ENCODE data around the gene GTF3C5. TPM values are rescaled to one million over a fixed set of nuclear protein-coding genes. Genes with fewer than 3 reads are reported as not detected.
A peak's percentile ranks its signal among the peaks of the same experiment; 100 is the strongest.
"Not testable (repeated sequence)": the region's sequence is repeated elsewhere in the genome, so short reads cannot be mapped to it uniquely, and the experiment has no call there.

The GTF3C5 gene
- total and polyA plus RNA-seq, 7 experiments from 2014 or later: 39.9 to 77.9 (median 48.8) TPM

DNA sequence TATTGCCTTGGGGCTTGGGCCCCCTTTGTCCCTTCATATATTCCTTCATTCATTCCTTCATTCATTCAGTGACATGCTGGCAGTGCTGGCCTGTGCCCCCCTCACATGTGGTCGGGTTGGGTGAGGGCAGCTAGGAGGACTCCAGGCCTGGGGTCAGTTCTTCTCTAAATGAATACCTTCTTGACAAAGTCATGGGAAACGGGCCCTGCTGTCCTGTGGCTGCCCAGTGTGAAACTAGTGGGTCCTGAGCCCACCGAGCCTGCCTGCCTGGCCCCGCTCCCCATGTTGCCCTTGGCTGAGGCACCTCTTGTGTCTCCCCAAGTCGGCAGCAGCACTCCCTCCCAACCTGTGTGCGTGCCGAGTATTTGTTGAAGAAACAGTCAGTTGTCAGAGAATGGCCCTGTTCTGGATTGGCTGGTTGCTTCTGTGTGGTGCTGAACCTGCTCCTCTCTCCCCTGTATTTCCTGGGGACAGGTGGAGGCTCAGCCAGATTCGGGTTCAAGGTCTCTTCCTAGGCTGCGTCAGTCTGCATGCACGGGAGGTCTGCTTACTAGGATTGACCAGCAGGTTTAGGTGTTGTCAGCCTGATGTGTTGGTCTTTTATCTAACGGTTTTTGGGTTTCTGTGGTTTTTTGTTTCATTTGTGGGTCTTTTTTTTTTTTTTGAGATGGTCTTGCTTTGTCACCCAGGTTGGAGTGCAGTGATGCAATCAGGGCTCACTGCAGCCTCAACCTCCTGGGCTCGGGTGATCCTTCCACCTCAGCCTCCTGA, 27.9 kb downstream of the GTF3C5 start:
- Mint-ChIP-seq H3K9me3 (no peaks in the 10 kb centered on the region), H3K4me3 (peak overlapping the region; percentile 7 to 81 (median 59)), H3K27me3 (no peaks in the 10 kb centered on the region), H3K27ac (peak overlapping the region; percentile 68 to 91 (median 87)), H3K36me3 (peaks cover 0 to 16% (median 8%) of the 10 kb centered on the region in 5 donors), H3K4me1 (peaks cover 25 to 70% (median 48%) of the 10 kb centered on the region in 7 donors)
- Histone ChIP-seq H3K4me1 (ENCODE audit: control insufficient read depth in 2 of 2, insufficient read depth in 2 of 2, low read length in 2 of 2) (peaks cover 5 to 49% of the 10 kb centered on the region in 2 donors), H3K36me3 (ENCODE audit: control insufficient read depth in 2 of 3, insufficient read depth in 3 of 3, low read length in 3 of 3) (peaks cover 0 to 25% (median 6%) of the 10 kb centered on the region in 3 experiments), H3K4me3 (ENCODE audit: low read length) (no peak overlapping the region), H3K27me3 (ENCODE audit: control insufficient read depth in 2 of 2, insufficient read depth in 2 of 2, low read length in 2 of 2) (no peaks in the 10 kb centered on the region), H3K9me3 (ENCODE audit: control insufficient read depth in 2 of 3, low read length in 3 of 3) (no peaks in the 10 kb centered on the region), H3K27ac (ENCODE audit: low read depth, low read length) (peak overlapping the region; percentile 39)
- ATAC-seq (no peak), DNase-seq (peak in 3 of 9 donors; percentile 8 to 12 (median 9))
- ChIA-PET CTCF (interaction anchor here (0.5 kb wide), 1 partner anchor 1075 kb away, joined by 3 read pairs; no protein-coding TSS in a partner anchor), POLR2A (interaction anchor here (0.5 kb wide), 1 partner anchor 389 kb away, joined by 3 read pairs; the partner anchor contains the start of gene DDX31)
- intact Hi-C loops (cut with micrococcal nuclease): no loop called here

DNA sequence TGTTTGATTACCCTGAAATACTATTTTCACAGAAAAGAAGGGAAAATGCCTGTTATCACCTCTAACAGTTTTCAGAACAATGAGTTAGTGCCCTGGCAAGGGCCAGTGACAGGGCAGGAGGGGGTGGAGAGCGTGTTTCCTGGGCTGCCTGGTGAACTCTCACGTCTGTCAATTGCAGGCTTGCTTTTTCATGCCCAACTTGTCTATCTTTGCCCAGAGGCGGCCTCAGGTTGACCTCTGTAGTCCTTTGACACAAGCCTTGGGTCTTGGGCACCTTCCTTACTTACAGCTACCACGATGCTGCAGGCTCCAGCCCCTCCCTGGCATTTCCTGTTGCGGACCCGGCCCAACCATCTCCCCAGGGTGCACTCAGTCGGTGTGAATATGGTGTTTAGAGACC, 28.8 kb downstream of the GTF3C5 start:
- ChIA-PET CTCF (interaction anchor here (0.7 kb wide), 1 partner anchor 30 kb away, joined by 3 read pairs; no protein-coding TSS in a partner anchor), POLR2A (interaction anchor here (1.0 to 1.6 kb wide), 2 partner anchors 29 to 66 kb away, joined by 4 to 5 read pairs; partner anchors contain the start of gene GTF3C5)
- no peaks in the 10 kb centered on the region for H3K9me3 ChIP-seq (ENCODE audit: control insufficient read depth in 2 of 3, low read length in 3 of 3)
- peak overlapping the region; percentile 3 for H3K27ac ChIP-seq (ENCODE audit: low read depth, low read length)
- Mint-ChIP-seq H3K4me1 (peaks cover 25 to 70% (median 48%) of the 10 kb centered on the region in 7 donors), H3K9me3 (no peaks in the 10 kb centered on the region), H3K27me3 (no peaks in the 10 kb centered on the region), H3K36me3 (peaks cover 0 to 13% (median 3%) of the 10 kb centered on the region in 5 donors), H3K27ac (peak overlapping the region; percentile 36 to 91 (median 84)), H3K4me3 (peak overlapping the region; percentile 44 to 76 (median 67))
- DNase-seq (peak in 1 of 9 donors; percentile 14), ATAC-seq (no peak)
- no peak overlapping the region for H3K4me3 ChIP-seq (ENCODE audit: low read length)
- peaks cover 5 to 49% of the 10 kb centered on the region in 2 donors for H3K4me1 ChIP-seq (ENCODE audit: control insufficient read depth in 2 of 2, insufficient read depth in 2 of 2, low read length in 2 of 2)
- H3K27me3 ChIP-seq (ENCODE audit: control insufficient read depth in 2 of 2, insufficient read depth in 2 of 2, low read length in 2 of 2): no peaks in the 10 kb centered on the region
- intact Hi-C loops (cut with micrococcal nuclease): no loop called here
- H3K36me3 ChIP-seq (ENCODE audit: control insufficient read depth in 2 of 3, insufficient read depth in 3 of 3, low read length in 3 of 3): peaks cover 0 to 17% (median 6%) of the 10 kb centered on the region in 3 experiments

- intact Hi-C loops (cut with micrococcal nuclease): no loop called here
- Histone ChIP-seq H3K9me3 (ENCODE audit: control insufficient read depth in 2 of 3, low read length in 3 of 3) (no peaks in the 10 kb centered on the region), H3K36me3 (ENCODE audit: control insufficient read depth in 2 of 3, insufficient read depth in 3 of 3, low read length in 3 of 3) (peaks cover 0 to 9% (median 6%) of the 10 kb centered on the region in 3 experiments), H3K27me3 (ENCODE audit: control insufficient read depth in 2 of 2, insufficient read depth in 2 of 2, low read length in 2 of 2) (no peaks in the 10 kb centered on the region), H3K4me1 (ENCODE audit: control insufficient read depth in 2 of 2, insufficient read depth in 2 of 2, low read length in 2 of 2) (peaks cover 5 to 49% of the 10 kb centered on the region in 2 donors), H3K27ac (ENCODE audit: low read depth, low read length) (no peak overlapping the region), H3K4me3 (ENCODE audit: low read length) (no peak overlapping the region)
- Mint-ChIP-seq H3K27ac (peak overlapping the region; percentile 2 to 90 (median 75)), H3K9me3 (no peaks in the 10 kb centered on the region), H3K36me3 (peaks cover 0 to 11% (median 0%) of the 10 kb centered on the region in 5 donors), H3K27me3 (no peaks in the 10 kb centered on the region), H3K4me3 (peak overlapping the region; percentile 34 to 76 (median 68)), H3K4me1 (peaks cover 25 to 67% (median 48%) of the 10 kb centered on the region in 7 donors)
- DNase-seq (peak in 3 of 9 donors; percentile 18 to 24 (median 20)), ATAC-seq (no peak)
- ChIA-PET POLR2A (interaction anchor here (1.0 to 1.6 kb wide), 3 partner anchors 29 to 65 kb away, joined by 4 to 5 read pairs (median 4); partner anchors contain the start of gene GTF3C5), CTCF (interaction anchor here (0.7 to 0.9 kb wide), 2 partner anchors 31 to 39 kb away, joined by 3 read pairs; no protein-coding TSS in a partner anchor)
Measured at GRCh38 chr9:133060417-133060841, 29.6 kb downstream of the GTF3C5 start.

- peaks cover 25 to 60% (median 44%) of the 10 kb centered on the region in 7 donors for H3K4me1 Mint-ChIP-seq
- H3K4me3 ChIP-seq (ENCODE audit: low read length); intact Hi-C loops (cut with micrococcal nuclease); H3K27me3 Mint-ChIP-seq; DNase-seq; H3K36me3 Mint-ChIP-seq; ATAC-seq; H3K27me3 ChIP-seq (ENCODE audit: control insufficient read depth in 2 of 2, insufficient read depth in 2 of 2, low read length in 2 of 2); H3K9me3 ChIP-seq (ENCODE audit: control insufficient read depth in 2 of 3, low read length in 3 of 3); H3K27ac ChIP-seq (ENCODE audit: low read depth, low read length); H3K9me3 Mint-ChIP-seq; H3K36me3 ChIP-seq (ENCODE audit: control insufficient read depth in 2 of 3, insufficient read depth in 3 of 3, low read length in 3 of 3): not testable (repeated sequence)
- H3K4me1 ChIP-seq (ENCODE audit: control insufficient read depth in 2 of 2, insufficient read depth in 2 of 2, low read length in 2 of 2): peaks cover 5 to 42% of the 10 kb centered on the region in 2 donors
- CTCF ChIA-PET: interaction anchor here (0.9 kb wide), 1 partner anchor 39 kb away, joined by 3 read pairs; no protein-coding TSS in a partner anchor
- peak overlapping the region in 3 of 10 donors; percentile 18 to 37 (median 19) for H3K4me3 Mint-ChIP-seq
- peak overlapping the region in 2 of 9 donors; percentile 13 to 25 for H3K27ac Mint-ChIP-seq
- POLR2A ChIA-PET: interaction anchor here (1.3 to 1.6 kb wide), 2 partner anchors 30 to 65 kb away, joined by 4 read pairs; no protein-coding TSS in a partner anchor
Measured at GRCh38 chr9:133061019-133061763, 30.4 kb downstream of the GTF3C5 start.

- H3K4me1 ChIP-seq (ENCODE audit: control insufficient read depth in 2 of 2, insufficient read depth in 2 of 2, low read length in 2 of 2): peaks cover 5 to 37% of the 10 kb centered on the region in 2 donors
- H3K27me3 ChIP-seq (ENCODE audit: control insufficient read depth in 2 of 2, insufficient read depth in 2 of 2, low read length in 2 of 2); H3K9me3 ChIP-seq (ENCODE audit: control insufficient read depth in 2 of 3, low read length in 3 of 3); POLR2A ChIA-PET; intact Hi-C loops (cut with micrococcal nuclease); ATAC-seq; H3K27me3 Mint-ChIP-seq; H3K4me3 ChIP-seq (ENCODE audit: low read length); H3K9me3 Mint-ChIP-seq; CTCF ChIA-PET; DNase-seq; H3K36me3 ChIP-seq (ENCODE audit: control insufficient read depth in 2 of 3, insufficient read depth in 3 of 3, low read length in 3 of 3); H3K36me3 Mint-ChIP-seq; H3K27ac ChIP-seq (ENCODE audit: low read depth, low read length): not testable (repeated sequence)
- H3K4me3 Mint-ChIP-seq: peak within 1 kb of the TSS in 3 of 10 donors; percentile 18 to 37 (median 19)
- peaks cover 21 to 54% (median 38%) of the 10 kb centered on the region in 7 donors for H3K4me1 Mint-ChIP-seq
- H3K27ac Mint-ChIP-seq: peak within 1 kb of the TSS in 2 of 9 donors; percentile 13 to 25
Measured at GRCh38 chr9:133061764-133062145, 31.0 kb downstream of the GTF3C5 start, which contains the start of gene CEL. TSS of gene CEL (plus strand) at chr9:133061981. CDS start at chr9:133062003, 22 bp downstream.

- H3K27me3 Mint-ChIP-seq; H3K9me3 ChIP-seq (ENCODE audit: control insufficient read depth in 2 of 3, low read length in 3 of 3); CTCF ChIA-PET; H3K27ac ChIP-seq (ENCODE audit: low read depth, low read length); H3K27ac Mint-ChIP-seq; H3K36me3 ChIP-seq (ENCODE audit: control insufficient read depth in 2 of 3, insufficient read depth in 3 of 3, low read length in 3 of 3); ATAC-seq; H3K4me3 ChIP-seq (ENCODE audit: low read length); DNase-seq; POLR2A ChIA-PET; H3K36me3 Mint-ChIP-seq; H3K9me3 Mint-ChIP-seq; intact Hi-C loops (cut with micrococcal nuclease); H3K4me3 Mint-ChIP-seq; H3K27me3 ChIP-seq (ENCODE audit: control insufficient read depth in 2 of 2, insufficient read depth in 2 of 2, low read length in 2 of 2): not testable (repeated sequence)
- peaks cover 5 to 29% of the 10 kb centered on the region in 2 donors for H3K4me1 ChIP-seq (ENCODE audit: control insufficient read depth in 2 of 2, insufficient read depth in 2 of 2, low read length in 2 of 2)
- peaks cover 20 to 48% (median 33%) of the 10 kb centered on the region in 7 donors for H3K4me1 Mint-ChIP-seq
Measured at GRCh38 chr9:133062569-133062968, 31.8 kb downstream of the GTF3C5 start.
